ENCODE measurements around the gene ADAP2.
A peak's percentile ranks its signal among the peaks of the same experiment; 100 is the strongest.

- TF ChIP-seq CTCF (IDR thresholded peaks at IDR 0.05) = no peak
- TF ChIP-seq POLR2A (IDR thresholded peaks at IDR 0.05) = peak in 1 of 4 donors; percentile 12
These were observed 39.8 kb downstream of the ADAP2 start for GRCh38 chr17:30961209-30962188.
